ENCODE data around the gene TRIM45.
"Not testable (repeated sequence)": the region's sequence is repeated elsewhere in the genome, so short reads cannot be mapped to it uniquely, and the experiment has no call there.

TRIM45 gene

DNA sequence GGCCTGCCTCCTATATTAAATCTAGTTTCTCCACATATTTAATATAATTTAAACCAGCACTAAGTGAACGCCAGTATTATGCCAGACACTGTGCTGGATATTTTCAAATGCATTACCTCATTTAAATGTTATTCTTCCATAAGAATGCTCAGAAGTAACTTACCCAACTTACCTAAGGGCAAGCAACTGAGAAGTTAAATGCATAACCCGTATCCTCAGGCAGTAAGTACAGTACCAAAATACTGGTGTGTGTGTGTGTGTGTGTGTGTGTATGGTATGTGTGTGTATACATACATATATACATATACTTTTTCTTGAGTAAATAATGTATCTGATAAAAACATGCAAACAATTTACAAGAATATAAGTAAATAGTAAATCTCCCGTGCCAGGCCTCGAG, 9.0 kb upstream of the TRIM45 start:
- Histone ChIP-seq H3K9me3 (ENCODE audit: control insufficient read depth, insufficient read depth, low read depth, low read length) (no peaks in the 10 kb centered on the region), H3K9ac (ENCODE audit: low read length) (no peak overlapping the region), H3K27ac (ENCODE audit: low read depth, low read length) (no peak overlapping the region), H3K27me3 (ENCODE audit: control insufficient read depth, insufficient read depth, low read length) (no peaks in the 10 kb centered on the region), H3K4me3 (ENCODE audit: low read depth, low read length) (no peak overlapping the region), H3K36me3 (ENCODE audit: control insufficient read depth, insufficient read depth, low read length) (no peaks in the 10 kb centered on the region), H3K4me1 (ENCODE audit: control insufficient read depth, insufficient read depth, low read length) (peaks cover 19% of the 10 kb centered on the region)

- no peak overlapping the region for H3K4me3 ChIP-seq (ENCODE audit: low read depth, low read length)
- peaks cover 8% of the 10 kb centered on the region; the same call in 1 of the 2 replicates for H3K4me1 ChIP-seq (ENCODE audit: control insufficient read depth, insufficient read depth, low read length)
- no peaks in the 10 kb centered on the region for H3K27me3 ChIP-seq (ENCODE audit: control insufficient read depth, insufficient read depth, low read length)
- no peak overlapping the region for H3K27ac ChIP-seq (ENCODE audit: low read depth, low read length)
- no peaks in the 10 kb centered on the region for H3K36me3 ChIP-seq (ENCODE audit: control insufficient read depth, insufficient read depth, low read length)
- no peaks in the 10 kb centered on the region for H3K9me3 ChIP-seq (ENCODE audit: control insufficient read depth, insufficient read depth, low read depth, low read length)
- H3K9ac ChIP-seq (ENCODE audit: low read length), result no peak overlapping the region
Observed at GRCh38 chr1:117128323-117129079, 7.0 kb upstream of the TRIM45 start.

GRCh38 chr1:117127795-117128194, 6.2 kb upstream of the TRIM45 start:
- H3K4me3 ChIP-seq (ENCODE audit: low read depth, low read length), result no peak overlapping the region
- no peaks in the 10 kb centered on the region for H3K36me3 ChIP-seq (ENCODE audit: control insufficient read depth, insufficient read depth, low read length)
- no peak overlapping the region for H3K27ac ChIP-seq (ENCODE audit: low read depth, low read length)
- H3K4me1 ChIP-seq (ENCODE audit: control insufficient read depth, insufficient read depth, low read length), result peaks cover 8% of the 10 kb centered on the region; the same call in 1 of the 2 replicates
- H3K27me3 ChIP-seq (ENCODE audit: control insufficient read depth, insufficient read depth, low read length), result no peaks in the 10 kb centered on the region
- no peaks in the 10 kb centered on the region for H3K9me3 ChIP-seq (ENCODE audit: control insufficient read depth, insufficient read depth, low read depth, low read length)
- no peak overlapping the region for H3K9ac ChIP-seq (ENCODE audit: low read length)

DNA sequence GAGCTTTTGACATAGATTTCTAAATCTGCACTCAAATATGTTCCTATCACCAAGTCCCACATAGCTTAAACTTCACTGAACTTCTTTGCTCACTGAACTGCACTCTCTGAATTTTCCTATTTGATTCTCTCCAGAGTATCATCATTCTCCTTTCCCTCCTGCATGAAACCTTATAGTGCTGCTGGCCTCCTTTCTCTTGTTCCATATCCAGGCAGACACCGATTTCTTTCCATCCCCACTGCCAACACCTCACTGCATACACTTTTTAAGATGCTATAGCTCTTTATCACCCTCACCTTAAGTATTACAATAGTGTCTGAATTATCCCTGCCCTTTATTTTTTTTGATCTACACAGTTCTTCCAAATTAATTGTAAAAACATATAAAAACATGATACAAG, 3.1 kb upstream of the TRIM45 start:
- H3K36me3 ChIP-seq (ENCODE audit: control insufficient read depth, insufficient read depth, low read length), result no peaks in the 10 kb centered on the region
- no peak overlapping the region for H3K4me3 ChIP-seq (ENCODE audit: low read depth, low read length)
- no peaks in the 10 kb centered on the region for H3K9me3 ChIP-seq (ENCODE audit: control insufficient read depth, insufficient read depth, low read depth, low read length)
- H3K4me1 ChIP-seq (ENCODE audit: control insufficient read depth, insufficient read depth, low read length), result peaks cover 14% of the 10 kb centered on the region; the same call in 1 of the 2 replicates
- no peak overlapping the region for H3K9ac ChIP-seq (ENCODE audit: low read length)
- H3K27me3 ChIP-seq (ENCODE audit: control insufficient read depth, insufficient read depth, low read length), result no peaks in the 10 kb centered on the region
- no peak overlapping the region for H3K27ac ChIP-seq (ENCODE audit: low read depth, low read length)

DNA sequence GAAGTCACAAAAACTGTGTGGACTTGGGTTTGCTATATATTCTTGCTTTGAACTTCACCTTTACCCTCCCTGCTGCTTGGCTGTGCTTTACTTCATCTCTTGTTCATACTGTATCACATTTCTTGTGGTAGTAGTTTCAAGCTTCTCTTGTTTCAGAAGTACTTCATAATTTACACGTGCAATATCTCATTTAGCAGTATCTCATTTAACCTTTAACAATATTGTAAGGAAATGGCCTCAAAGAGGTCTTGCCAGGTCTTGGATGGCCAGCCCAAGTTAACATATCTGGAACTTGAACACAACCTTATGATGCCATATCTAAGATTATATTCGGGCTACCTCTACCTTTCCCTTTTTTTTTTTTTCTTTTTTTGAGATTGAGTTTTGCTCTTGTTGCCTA, 1.7 kb upstream of the TRIM45 start:
- H3K4me3 ChIP-seq (ENCODE audit: low read depth, low read length), result no peak overlapping the region

DNA sequence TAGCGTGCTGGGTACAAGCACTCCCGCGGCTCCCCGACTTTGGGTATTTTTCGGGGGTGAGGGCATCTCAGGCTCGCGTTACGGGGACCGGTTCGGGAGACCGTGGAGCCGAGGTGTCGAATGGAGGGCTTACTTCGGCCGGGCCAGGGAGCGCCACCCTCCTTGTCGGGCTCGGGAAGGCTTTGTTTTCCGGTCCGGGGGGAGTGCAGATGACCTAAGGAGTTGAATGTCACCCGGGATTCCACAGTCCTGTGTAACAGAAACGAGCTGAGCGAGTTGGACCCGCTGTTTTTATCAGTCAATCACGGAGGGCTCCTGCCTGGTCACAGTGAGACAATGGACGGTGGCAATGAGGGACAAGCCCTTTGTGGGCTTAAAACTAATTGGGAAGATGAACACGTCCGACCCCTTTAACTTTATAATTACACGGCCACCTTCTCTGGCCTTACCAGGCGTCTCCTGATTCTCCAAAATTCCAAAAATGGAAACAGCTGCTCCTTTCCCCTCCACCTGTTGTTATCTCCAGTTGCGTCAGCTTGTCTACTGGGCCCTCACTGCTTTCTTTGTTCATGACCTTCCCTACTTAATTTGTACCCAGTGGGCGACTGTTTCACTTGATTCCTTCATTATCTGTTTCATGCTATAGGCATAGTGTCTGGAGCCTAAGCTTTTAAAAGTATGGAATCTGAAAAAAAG, 929 bp upstream of the TRIM45 start:
- Histone ChIP-seq H3K27me3 (ENCODE audit: control insufficient read depth, insufficient read depth, low read length) (no peaks in the 10 kb centered on the region), H3K9me3 (ENCODE audit: control insufficient read depth, insufficient read depth, low read depth, low read length) (no peaks in the 10 kb centered on the region), H3K4me3 (ENCODE audit: low read depth, low read length) (peak overlapping the region; percentile 76), H3K4me1 (ENCODE audit: control insufficient read depth, insufficient read depth, low read length) (peaks cover 6% of the 10 kb centered on the region; the same call in 1 of the 2 replicates), H3K27ac (ENCODE audit: low read depth, low read length) (0 out of 2 replicates have a peak overlapping the region, but pooled peaks have one; percentile 67), H3K9ac (ENCODE audit: low read length) (peak overlapping the region; percentile 94), H3K36me3 (ENCODE audit: control insufficient read depth, insufficient read depth, low read length) (peaks cover 10% of the 10 kb centered on the region)

More for the DNA sequence above, 1.7 kb upstream of the TRIM45 start:
- Histone ChIP-seq H3K9me3 (ENCODE audit: control insufficient read depth, insufficient read depth, low read depth, low read length) (no peaks in the 10 kb centered on the region), H3K9ac (ENCODE audit: low read length) (no peak overlapping the region), H3K27me3 (ENCODE audit: control insufficient read depth, insufficient read depth, low read length) (no peaks in the 10 kb centered on the region), H3K27ac (ENCODE audit: low read depth, low read length) (no peak overlapping the region), H3K36me3 (ENCODE audit: control insufficient read depth, insufficient read depth, low read length) (peaks cover 2% of the 10 kb centered on the region; the same call in 1 of the 2 replicates), H3K4me1 (ENCODE audit: control insufficient read depth, insufficient read depth, low read length) (peaks cover 12% of the 10 kb centered on the region; the same call in 1 of the 2 replicates)

- Histone ChIP-seq H3K27ac (ENCODE audit: low read depth, low read length) (peak overlapping the region; percentile 67; the same call in 1 of the 2 replicates), H3K4me3 (ENCODE audit: low read depth, low read length) (peak overlapping the region; percentile 76)
Observed at GRCh38 chr1:117120774-117121588, 568 bp downstream of the TRIM45 start.

DNA sequence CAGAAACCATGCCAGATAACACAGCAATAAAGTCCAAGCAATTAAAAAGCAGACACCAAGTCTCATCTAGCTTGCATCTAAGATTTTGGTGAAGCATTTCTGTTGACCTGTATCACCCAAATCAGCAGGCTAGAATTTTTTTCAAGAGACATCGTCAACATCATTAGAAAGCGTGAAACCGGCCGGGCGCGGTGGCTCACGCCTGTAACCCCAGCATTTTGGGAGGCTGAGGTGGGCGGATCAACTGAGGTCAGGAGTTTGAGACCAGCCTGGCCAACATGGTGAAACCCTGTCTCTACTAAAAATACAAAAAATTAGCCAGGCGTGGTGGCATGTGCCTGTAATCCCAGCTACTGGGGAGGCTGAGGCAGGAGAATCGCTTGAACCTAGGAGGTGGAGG, 2.4 kb downstream of the TRIM45 start:
- H3K4me1 ChIP-seq (ENCODE audit: control insufficient read depth, insufficient read depth, low read length); H3K9ac ChIP-seq (ENCODE audit: low read length); H3K27ac ChIP-seq (ENCODE audit: low read depth, low read length); H3K4me3 ChIP-seq (ENCODE audit: low read depth, low read length); H3K9me3 ChIP-seq (ENCODE audit: control insufficient read depth, insufficient read depth, low read depth, low read length); H3K27me3 ChIP-seq (ENCODE audit: control insufficient read depth, insufficient read depth, low read length): not testable (repeated sequence)
- H3K36me3 ChIP-seq (ENCODE audit: control insufficient read depth, insufficient read depth, low read length), result peaks cover 39% of the 10 kb centered on the region

More at GRCh38 chr1:117120774-117121588, 568 bp downstream of the TRIM45 start:
- peak overlapping the region; percentile 94 for H3K9ac ChIP-seq (ENCODE audit: low read length)
- no peaks in the 10 kb centered on the region for H3K27me3 ChIP-seq (ENCODE audit: control insufficient read depth, insufficient read depth, low read length)
- H3K4me1 ChIP-seq (ENCODE audit: control insufficient read depth, insufficient read depth, low read length), result peaks cover 6% of the 10 kb centered on the region; the same call in 1 of the 2 replicates
- no peaks in the 10 kb centered on the region for H3K9me3 ChIP-seq (ENCODE audit: control insufficient read depth, insufficient read depth, low read depth, low read length)
- peaks cover 22% of the 10 kb centered on the region for H3K36me3 ChIP-seq (ENCODE audit: control insufficient read depth, insufficient read depth, low read length)

GRCh38 chr1:117118137-117118536, 3.4 kb downstream of the TRIM45 start:
- Histone ChIP-seq H3K4me1 (ENCODE audit: control insufficient read depth, insufficient read depth, low read length) (peaks cover 6% of the 10 kb centered on the region; the same call in 1 of the 2 replicates), H3K9me3 (ENCODE audit: control insufficient read depth, insufficient read depth, low read depth, low read length) (no peaks in the 10 kb centered on the region), H3K27me3 (ENCODE audit: control insufficient read depth, insufficient read depth, low read length) (no peaks in the 10 kb centered on the region), H3K36me3 (ENCODE audit: control insufficient read depth, insufficient read depth, low read length) (peaks cover 48% of the 10 kb centered on the region), H3K9ac (ENCODE audit: low read length) (no peak overlapping the region), H3K4me3 (ENCODE audit: low read depth, low read length) (no peak overlapping the region), H3K27ac (ENCODE audit: low read depth, low read length) (no peak overlapping the region)

GRCh38 chr1:117117697-117118096, 3.9 kb downstream of the TRIM45 start:
- H3K9me3 ChIP-seq (ENCODE audit: control insufficient read depth, insufficient read depth, low read depth, low read length), result no peaks in the 10 kb centered on the region
- no peak overlapping the region for H3K9ac ChIP-seq (ENCODE audit: low read length)
- no peak overlapping the region for H3K27ac ChIP-seq (ENCODE audit: low read depth, low read length)
- no peaks in the 10 kb centered on the region for H3K27me3 ChIP-seq (ENCODE audit: control insufficient read depth, insufficient read depth, low read length)
- no peak overlapping the region for H3K4me3 ChIP-seq (ENCODE audit: low read depth, low read length)
- H3K36me3 ChIP-seq (ENCODE audit: control insufficient read depth, insufficient read depth, low read length), result peaks cover 52% of the 10 kb centered on the region
- H3K4me1 ChIP-seq (ENCODE audit: control insufficient read depth, insufficient read depth, low read length), result peaks cover 6% of the 10 kb centered on the region; the same call in 1 of the 2 replicates

All from HUES6 (cell line).